GM20000 (cell line): ENCODE measurements around the gene RYR3.

ENCODE experiments used
- DNase-seq: peaks from one replicate; pipeline ENCODE4 v3.0.0; 2012; ENCODE audit warnings: low spot score
- CTCF ChIP-seq: IDR thresholded peaks from 2 replicates; pipeline ENCODE4 v1.5.1; 2012; ENCODE audit warnings: mild to moderate bottlenecking, control low read depth; ENCODE audit errors: extremely low read depth, missing control alignments

The RYR3 gene

GRCh38 chr15:33341953-33342352 is 31.2 kb downstream of the RYR3 start:
- TF ChIP-seq CTCF: no peak
- no peak for DNase-seq

GRCh38 chr15:33343275-33343674 is 32.5 kb downstream of the RYR3 start:
- DNase-seq: no peak

GRCh38 chr15:33344111-33344510 is 33.3 kb downstream of the RYR3 start:
- no peak for DNase-seq
- no peak for TF ChIP-seq CTCF

More at GRCh38 chr15:33343275-33343674, 32.5 kb downstream of the RYR3 start:
- TF ChIP-seq CTCF: no peak

- DNase-seq: no peak
- TF ChIP-seq CTCF: no peak
Measured at GRCh38 chr15:33344530-33344929, 33.8 kb downstream of the RYR3 start.

GRCh38 chr15:33354411-33354810 is 43.6 kb downstream of the RYR3 start:
- no peak for TF ChIP-seq CTCF

GRCh38 chr15:33357845-33358244 is 47.1 kb downstream of the RYR3 start:
- DNase-seq: no peak
- TF ChIP-seq CTCF: no peak

More at GRCh38 chr15:33354411-33354810, 43.6 kb downstream of the RYR3 start:
- no peak for DNase-seq

- DNase-seq: no peak
- no peak for TF ChIP-seq CTCF
Measured at GRCh38 chr15:33358306-33358705, 47.5 kb downstream of the RYR3 start.
